Endothelial cell (in vitro differentiated cells): ENCODE results near the gene PRDM11. TPM values are rescaled to one million over a fixed set of nuclear protein-coding genes. Genes with fewer than 3 reads are reported as not detected.
A peak's percentile ranks its signal among the peaks of the same experiment; 100 is the strongest.

Experiments used
- DNase-seq: peaks from one replicate; pipeline ENCODE4 v3.0.0; 2021; ENCODE audit warnings: low spot score
- H3K27ac Mint-ChIP-seq: one replicate; pipeline ENCODE4 v1.8.0; 2021; ENCODE audit warnings: mixed read lengths, inconsistent platforms; ENCODE audit not compliant: unreplicated experiment
- H3K27me3 Mint-ChIP-seq: one replicate; pipeline ENCODE4 v1.8.0; 2021; ENCODE audit warnings: mild to moderate bottlenecking, moderate library complexity, mixed read lengths, inconsistent platforms; ENCODE audit not compliant: unreplicated experiment
- H3K36me3 Mint-ChIP-seq: one replicate; pipeline ENCODE4 v1.8.0; 2021; ENCODE audit warnings: mild to moderate bottlenecking, low read depth, mixed read lengths, inconsistent platforms; ENCODE audit not compliant: unreplicated experiment
- H3K4me1 Mint-ChIP-seq: one replicate; pipeline ENCODE4 v1.8.0; 2021; ENCODE audit warnings: mild to moderate bottlenecking, mixed read lengths, inconsistent platforms; ENCODE audit not compliant: unreplicated experiment
- H3K4me3 Mint-ChIP-seq: one replicate; pipeline ENCODE4 v1.8.0; 2021; ENCODE audit warnings: mild to moderate bottlenecking, mixed read lengths, inconsistent platforms; ENCODE audit not compliant: unreplicated experiment
- H3K9me3 Mint-ChIP-seq: one replicate; pipeline ENCODE4 v1.8.0; 2021; ENCODE audit warnings: mixed read lengths, inconsistent platforms; ENCODE audit not compliant: unreplicated experiment
- CTCF ChIP-seq: fragments of 200-600 bp; sonication (generic); IDR thresholded peaks from one replicate; pipeline ENCODE4 v1.5.0; 2021; ENCODE audit warnings: antibody characterized with exemption; ENCODE audit not compliant: unreplicated experiment
- total RNA-seq: library from RNA; stranded (reverse); fragmentation: NEBNext Ultra II Directional; extraction: Animal tissue kit (Norgen Biotek cat#: 25700); gene quantifications from one replicate; pipeline ENCODE4 v1.2.1, GENCODE V29; 2021; ENCODE audit not compliant: unreplicated experiment

PRDM11 gene
- total RNA-seq, 1 donor from 2014 or later, result 16.0 TPM

- peak; percentile 53 for TF ChIP-seq CTCF
- H3K27ac Mint-ChIP-seq, result no peak overlapping the region
- H3K4me1 Mint-ChIP-seq, result peaks cover 12% of the 10 kb centered on the region
- H3K4me3 Mint-ChIP-seq, result peak overlapping the region; percentile 56
- H3K9me3 Mint-ChIP-seq, result no peaks in the 10 kb centered on the region
- peaks cover 5% of the 10 kb centered on the region for H3K36me3 Mint-ChIP-seq
- DNase-seq, result peak; percentile 42
- peaks cover 7% of the 10 kb centered on the region for H3K27me3 Mint-ChIP-seq
Observed at GRCh38 chr11:45182902-45183301, 36.5 kb downstream of the PRDM11 start.

- Mint-ChIP-seq H3K27me3 (peaks cover 4% of the 10 kb centered on the region), H3K4me3 (no peak overlapping the region), H3K36me3 (peaks cover 13% of the 10 kb centered on the region), H3K9me3 (no peaks in the 10 kb centered on the region), H3K4me1 (peaks cover 12% of the 10 kb centered on the region), H3K27ac (no peak overlapping the region)
- DNase-seq, result no peak
- no peak for TF ChIP-seq CTCF
Observed at GRCh38 chr11:45184640-45185039, 38.2 kb downstream of the PRDM11 start.

- H3K27me3 Mint-ChIP-seq, result no peaks in the 10 kb centered on the region
- H3K36me3 Mint-ChIP-seq, result peaks cover 14% of the 10 kb centered on the region
- peaks cover 9% of the 10 kb centered on the region for H3K4me1 Mint-ChIP-seq
- no peaks in the 10 kb centered on the region for H3K9me3 Mint-ChIP-seq
- no peak overlapping the region for H3K4me3 Mint-ChIP-seq
- TF ChIP-seq CTCF, result no peak
- H3K27ac Mint-ChIP-seq, result no peak overlapping the region
- DNase-seq, result no peak
Observed at GRCh38 chr11:45185228-45185729, 38.8 kb downstream of the PRDM11 start.

GRCh38 chr11:45187375-45187774 lies 40.9 kb downstream of the PRDM11 start:
- Mint-ChIP-seq H3K27me3 (no peaks in the 10 kb centered on the region), H3K9me3 (no peaks in the 10 kb centered on the region), H3K27ac (no peak overlapping the region), H3K4me1 (no peaks in the 10 kb centered on the region), H3K36me3 (peaks cover 23% of the 10 kb centered on the region), H3K4me3 (no peak overlapping the region)
- DNase-seq, result no peak
- TF ChIP-seq CTCF, result no peak

DNA sequence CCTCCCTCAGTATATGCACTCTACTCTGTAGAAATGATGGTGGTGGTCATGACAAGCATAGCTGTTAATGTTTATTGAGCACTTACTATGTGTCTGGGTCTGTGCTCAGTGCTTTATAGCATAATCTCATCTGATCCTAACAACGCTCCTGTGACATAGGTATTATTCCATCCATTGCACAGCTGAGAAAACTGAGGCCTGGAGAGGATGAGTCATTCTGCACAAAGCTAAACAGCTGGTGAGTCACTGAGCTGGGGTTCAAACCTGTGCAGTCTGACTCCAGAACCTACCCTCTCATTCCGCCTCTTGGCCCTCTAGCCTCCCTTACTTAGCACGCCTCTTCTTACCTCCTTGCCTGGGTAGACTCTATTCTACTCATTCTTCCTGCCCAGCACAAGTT lies 41.7 kb downstream of the PRDM11 start:
- peak overlapping the region; percentile 61 for H3K4me3 Mint-ChIP-seq
- no peaks in the 10 kb centered on the region for H3K4me1 Mint-ChIP-seq
- H3K9me3 Mint-ChIP-seq, result no peaks in the 10 kb centered on the region
- H3K27ac Mint-ChIP-seq, result no peak overlapping the region
- no peak for TF ChIP-seq CTCF
- no peaks in the 10 kb centered on the region for H3K27me3 Mint-ChIP-seq
- peaks cover 23% of the 10 kb centered on the region for H3K36me3 Mint-ChIP-seq
- no peak for DNase-seq
